HG02943 (cell line): ENCODE measurements around the gene ARR3.
A peak's percentile ranks its signal among the peaks of the same experiment; 100 is the strongest.
"Not testable (repeated sequence)": the region's sequence is repeated elsewhere in the genome, so short reads cannot be mapped to it uniquely, and the experiment has no call there.

Source experiments
- ATAC-seq: cut with Tn5 transposase; IDR thresholded peaks from one replicate; pipeline ENCODE4 v1.9.1; 2021; ENCODE audit warnings: mild to moderate bottlenecking, low read depth, moderate library complexity; ENCODE audit not compliant: unreplicated experiment

ARR3 gene

GRCh38 chrX:70279081-70279480, 10.9 kb downstream of the ARR3 start:
- ATAC-seq, result no peak

- ATAC-seq, result no peak
These were observed 12.4 kb downstream of the ARR3 start for GRCh38 chrX:70280573-70280972.

GRCh38 chrX:70281951-70282350, 13.8 kb downstream of the ARR3 start, which contains the start of gene RAB41:
Gene RAB41 (plus strand): TSS chrX:70282172. CDS start chrX:70282218, 46 bp downstream.
- no peak for ATAC-seq

GRCh38 chrX:70289168-70289792, 21.1 kb downstream of the ARR3 start:
- peak; percentile 23 for ATAC-seq

- ATAC-seq, result peak; percentile 96
These were observed 21.9 kb downstream of the ARR3 start, which contains the start of the genes KIF4A and PDZD11 for GRCh38 chrX:70289793-70290770. Gene KIF4A (plus strand): TSS chrX:70290104. CDS start chrX:70290459, 355 bp downstream. Gene PDZD11 (minus strand): TSS chrX:70289927. CDS start chrX:70289341, 586 bp downstream.

GRCh38 chrX:70292788-70293187, 24.7 kb downstream of the ARR3 start:
- no peak for ATAC-seq

- ATAC-seq, result no peak
These were observed 25.5 kb downstream of the ARR3 start for GRCh38 chrX:70293621-70294020.

GRCh38 chrX:70301716-70302115, 33.6 kb downstream of the ARR3 start:
- no peak for ATAC-seq

- no peak for ATAC-seq
These were observed 45.4 kb downstream of the ARR3 start for GRCh38 chrX:70313503-70313902.

GRCh38 chrX:70322784-70323183, 54.6 kb downstream of the ARR3 start:
- ATAC-seq, result no peak

GRCh38 chrX:70323628-70324027, 55.5 kb downstream of the ARR3 start:
- ATAC-seq, result not testable (repeated sequence)

GRCh38 chrX:70324326-70324725, 56.2 kb downstream of the ARR3 start:
- no peak for ATAC-seq

GRCh38 chrX:70331161-70331560, 63.0 kb downstream of the ARR3 start:
- ATAC-seq, result no peak
